HG03139 (cell line): Measurements from ENCODE around the gene AHNAK.
"Not testable (repeated sequence)": the region's sequence is repeated elsewhere in the genome, so short reads cannot be mapped to it uniquely, and the experiment has no call there.

Experiments
- ATAC-seq: cut with Tn5 transposase; IDR thresholded peaks from one replicate; pipeline ENCODE4 v1.9.1; 2021; ENCODE audit not compliant: unreplicated experiment

AHNAK gene

DNA sequence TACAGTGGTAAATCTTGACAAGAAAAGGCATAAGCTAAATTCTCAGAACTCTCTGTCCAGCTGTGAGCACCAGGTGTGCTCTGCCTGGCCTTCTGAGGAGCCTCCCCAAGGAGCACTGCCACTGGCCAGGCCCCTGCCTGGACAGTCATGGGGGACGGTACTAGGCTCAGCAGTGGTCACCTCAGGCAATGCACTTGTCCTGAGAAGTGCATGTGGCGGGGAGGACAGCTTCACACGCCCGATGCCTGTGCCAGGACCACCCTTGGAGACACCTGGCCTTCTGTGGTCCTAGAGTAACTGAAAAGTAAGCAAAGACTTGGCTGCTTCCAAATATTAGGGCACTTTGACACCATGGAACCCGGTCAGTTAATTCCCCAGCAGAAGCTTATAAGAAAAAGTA lies 156.4 kb downstream of the AHNAK start:
- no peak for ATAC-seq

GRCh38 chr11:62388999-62389398 lies 157.6 kb downstream of the AHNAK start:
- no peak for ATAC-seq

GRCh38 chr11:62387381-62387780 lies 159.2 kb downstream of the AHNAK start:
- no peak for ATAC-seq

DNA sequence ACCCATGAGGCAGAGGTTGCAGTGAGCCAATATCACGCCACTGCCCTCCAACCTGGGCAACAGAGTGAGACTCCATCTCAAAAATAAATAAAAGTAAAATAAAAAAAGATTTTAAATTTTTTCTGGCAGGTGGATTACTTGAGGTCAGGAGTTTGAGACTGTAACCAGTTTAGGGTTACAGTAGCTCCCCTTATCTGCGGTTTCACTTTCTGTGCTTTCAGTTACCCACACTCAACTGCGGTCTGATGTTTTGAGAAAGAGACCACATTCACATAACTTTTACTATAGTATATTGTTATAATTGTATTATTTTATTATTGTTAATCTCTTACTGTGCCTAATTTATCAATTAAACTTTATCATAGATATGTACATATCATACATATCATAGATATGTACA lies 160.5 kb downstream of the AHNAK start:
- ATAC-seq: not testable (repeated sequence)

- no peak for ATAC-seq
Measured at GRCh38 chr11:62383822-62384221, 162.8 kb downstream of the AHNAK start.
